CMK (cell line): Measurements from ENCODE around the gene NBDY.
"Not testable (repeated sequence)": the region's sequence is repeated elsewhere in the genome, so short reads cannot be mapped to it uniquely, and the experiment has no call there.

Experiments
- DNase-seq: peaks from one replicate; pipeline ENCODE4 v3.0.0-alpha.2; 2010; ENCODE audit warnings: low read depth

Gene NBDY

DNA sequence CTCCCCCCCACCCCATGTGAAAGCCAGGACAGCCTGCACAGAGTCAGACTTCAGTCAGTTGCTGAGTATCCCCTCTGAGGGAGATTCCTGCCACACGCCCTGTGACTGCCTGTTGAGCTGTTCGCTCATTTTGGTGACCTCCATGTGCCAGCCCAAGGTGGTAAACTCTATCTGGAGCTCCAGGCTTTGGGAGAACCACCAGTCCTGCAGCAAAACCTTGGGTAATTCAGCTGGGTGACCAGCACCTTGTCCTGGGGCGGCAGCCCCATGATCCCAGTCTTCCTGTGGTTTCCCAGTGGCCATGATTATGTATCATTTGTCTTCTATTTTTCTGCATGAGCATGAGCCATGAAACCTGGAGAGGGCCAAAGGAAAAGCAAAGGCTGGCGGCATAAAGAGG is 73.4 kb downstream of the NBDY start:
- DNase-seq: no peak

DNA sequence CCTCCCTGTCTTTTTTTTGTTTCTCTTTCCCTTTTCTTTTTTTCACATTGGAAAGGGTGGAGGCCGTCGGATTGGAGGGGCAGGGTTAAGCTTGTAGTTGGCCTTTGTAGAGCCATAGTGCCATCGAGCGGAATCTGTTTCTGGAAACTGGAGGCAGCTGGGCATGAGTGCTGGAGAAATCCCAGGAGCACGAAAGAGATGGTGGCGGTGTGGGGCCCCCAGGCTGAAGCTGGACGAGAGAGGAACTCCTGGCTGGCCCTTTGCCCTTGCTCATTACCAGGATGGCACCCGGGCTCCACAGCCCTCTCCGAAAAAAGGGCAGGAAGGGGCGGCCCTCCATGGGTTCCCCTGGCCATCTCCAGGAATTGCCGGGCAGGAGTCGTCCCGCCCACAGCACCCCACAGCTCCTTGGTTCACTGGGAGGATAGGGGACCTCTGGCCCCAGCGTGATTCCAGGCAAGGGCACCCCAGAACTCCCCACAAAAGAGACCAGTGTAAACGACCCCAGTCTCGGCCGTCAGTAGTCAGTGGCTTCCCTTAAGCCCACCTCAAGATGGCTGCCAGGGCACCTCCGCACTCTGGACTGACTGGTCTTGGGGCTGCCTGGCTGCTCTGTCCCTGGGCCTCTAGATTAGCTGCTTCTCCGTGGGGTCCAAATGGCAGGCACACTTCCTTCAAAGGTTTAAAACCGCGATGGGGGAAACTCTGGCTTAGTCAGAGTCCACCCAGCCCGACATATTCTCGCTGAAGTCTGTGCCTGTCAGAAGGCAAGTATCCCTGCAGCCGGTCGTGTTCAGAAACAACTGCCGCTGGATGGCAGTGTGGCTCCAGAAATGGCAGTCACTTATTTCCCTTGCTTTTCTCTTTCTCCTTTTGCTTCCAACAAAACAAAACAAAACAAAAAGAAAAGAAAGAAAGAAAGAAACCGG is 74.1 kb downstream of the NBDY start:
- DNase-seq: no peak

DNA sequence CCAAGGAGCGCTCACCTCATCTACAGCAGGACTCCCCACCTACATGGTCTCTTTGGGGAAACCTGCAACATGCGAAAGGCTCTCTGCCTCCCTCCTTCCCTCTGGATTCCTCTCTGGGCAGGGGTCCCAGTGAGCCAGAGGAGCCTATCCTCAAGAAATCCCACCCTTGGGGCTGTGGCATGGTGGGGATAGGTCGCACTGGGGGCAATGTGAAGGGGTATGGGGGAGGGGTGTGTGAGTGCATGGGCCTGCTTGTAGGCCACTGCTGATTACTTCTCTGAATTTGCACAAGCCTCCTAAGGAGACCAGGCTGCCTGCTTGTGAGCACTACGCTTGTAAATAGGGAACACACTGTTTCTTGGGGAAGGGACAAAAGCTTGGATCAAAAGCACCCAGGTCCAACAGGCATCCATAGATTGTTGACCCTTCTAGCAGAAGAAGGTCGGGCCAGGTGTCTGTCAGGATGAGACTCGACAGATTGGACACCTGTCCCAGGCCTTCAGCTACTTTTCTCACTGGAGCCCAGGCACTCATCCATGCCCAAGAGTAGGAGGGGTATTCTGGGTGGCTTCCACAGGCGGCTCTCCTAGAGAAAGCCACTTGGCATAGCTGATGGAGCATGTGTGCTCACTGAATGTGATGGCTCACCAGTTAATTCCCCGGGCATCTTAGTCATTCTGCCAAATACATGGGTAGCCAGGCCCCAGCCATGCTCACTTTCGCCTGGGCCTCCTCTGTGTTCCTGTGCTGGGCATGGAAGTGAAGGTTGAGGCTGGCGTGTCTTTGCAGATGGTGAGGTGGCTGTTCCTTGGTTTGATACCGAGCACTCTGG is 75.0 kb downstream of the NBDY start:
- DNase-seq: no peak

DNA sequence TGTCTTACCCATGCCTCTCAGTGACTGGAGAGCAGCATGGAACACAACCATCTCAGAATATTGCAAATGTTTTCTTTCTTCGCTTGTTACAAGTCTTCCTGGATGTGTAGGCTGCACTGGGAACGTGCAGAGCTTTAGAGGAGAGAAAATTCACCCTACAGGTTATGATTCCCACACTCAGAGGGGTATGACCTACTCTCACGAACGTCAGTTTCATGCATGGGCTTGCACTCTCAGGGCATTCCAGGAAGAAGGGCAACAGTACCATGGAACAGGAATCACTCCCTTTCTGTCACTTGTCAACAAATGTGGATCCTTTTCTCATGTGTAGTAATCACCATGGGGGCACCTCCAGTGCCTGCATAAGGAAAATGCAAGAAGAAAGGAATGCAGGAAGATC is 75.8 kb downstream of the NBDY start:
- no peak for DNase-seq

DNA sequence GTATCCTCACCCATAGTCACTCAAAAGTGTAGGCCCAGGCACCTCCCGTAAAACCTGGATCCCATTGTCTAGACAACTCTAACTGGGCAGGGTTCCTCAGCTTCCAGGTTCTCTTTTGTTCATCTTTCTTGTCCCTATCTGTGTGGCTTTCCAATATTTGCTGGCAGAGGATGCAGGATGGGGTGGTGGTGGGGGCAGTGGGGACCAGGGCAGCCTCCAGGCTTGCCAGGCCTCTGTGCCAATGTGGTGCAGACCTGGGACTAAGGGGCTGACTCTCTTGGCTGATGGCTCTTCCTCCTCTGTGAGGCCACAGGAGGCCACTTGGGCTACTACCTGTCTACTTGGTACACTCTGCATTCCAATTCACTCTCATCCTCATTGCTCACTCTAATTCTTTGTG is 76.4 kb downstream of the NBDY start:
- DNase-seq: no peak

DNA sequence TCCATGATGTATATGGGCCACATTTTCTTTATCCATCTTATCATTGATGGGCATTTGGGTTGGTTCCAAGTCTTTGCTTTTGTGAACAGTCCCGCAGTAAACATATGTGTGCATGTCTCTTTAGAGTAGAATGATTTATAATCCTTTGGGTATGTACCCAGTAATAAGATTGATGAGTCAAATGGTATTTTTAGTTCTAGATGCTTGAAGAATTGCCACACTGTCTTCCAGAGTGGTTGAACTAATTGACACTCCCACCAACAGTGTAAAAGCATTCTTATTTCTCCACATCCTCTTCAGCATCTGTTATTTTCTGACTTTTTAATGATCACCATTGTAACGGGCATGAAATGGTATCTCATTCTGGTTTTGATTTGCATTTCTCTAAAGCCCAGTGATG is 77.1 kb downstream of the NBDY start:
- not testable (repeated sequence) for DNase-seq

DNA sequence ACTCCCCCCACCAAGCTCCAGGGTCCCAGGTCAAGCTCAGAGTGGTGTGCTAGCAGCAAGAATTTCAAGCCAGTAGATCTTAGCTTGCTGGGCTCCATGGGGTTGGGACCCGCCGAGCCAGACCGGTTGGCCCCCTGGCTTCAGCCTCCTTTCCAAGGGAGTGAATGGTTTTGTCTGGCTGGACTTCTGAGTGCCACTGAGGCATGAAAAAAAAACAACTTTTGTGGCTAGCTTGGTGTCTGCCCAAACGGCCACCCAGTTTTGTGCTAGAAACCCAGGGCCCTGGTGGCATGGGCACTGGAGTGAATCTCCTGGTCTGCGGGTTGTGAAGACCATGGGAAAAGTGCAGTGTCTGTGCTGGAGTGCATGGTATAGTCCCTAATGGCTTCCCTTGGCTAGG is 82.6 kb downstream of the NBDY start:
- DNase-seq: no peak

DNA sequence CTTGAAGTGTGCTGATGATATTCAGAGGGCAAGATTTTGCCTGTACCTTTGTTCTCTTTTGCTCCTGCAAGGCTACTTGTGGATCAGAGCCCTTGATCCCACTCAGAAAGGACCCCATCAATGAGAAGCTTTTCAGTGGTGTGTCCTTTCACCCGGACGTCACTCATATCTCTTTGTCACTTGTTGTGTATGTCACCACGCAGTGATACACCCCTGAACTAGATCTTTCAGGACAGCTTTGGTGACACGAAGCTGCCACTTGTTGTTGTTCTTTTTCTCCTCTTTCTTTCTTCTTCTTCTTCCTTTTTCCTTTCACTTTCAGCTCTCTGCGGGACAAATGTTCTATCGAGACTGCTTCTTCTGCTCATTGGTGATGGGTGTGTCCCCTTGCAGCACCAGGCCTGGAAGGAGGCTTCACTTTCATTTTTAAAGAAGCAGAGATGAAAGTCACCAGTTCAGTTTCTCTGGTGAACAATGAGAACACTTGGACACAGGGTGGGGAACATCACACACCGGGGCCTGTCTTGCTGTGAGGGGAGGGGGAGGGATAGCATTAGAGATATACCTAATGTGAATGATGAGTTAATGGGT is 83.6 kb downstream of the NBDY start:
- DNase-seq: no peak

DNA sequence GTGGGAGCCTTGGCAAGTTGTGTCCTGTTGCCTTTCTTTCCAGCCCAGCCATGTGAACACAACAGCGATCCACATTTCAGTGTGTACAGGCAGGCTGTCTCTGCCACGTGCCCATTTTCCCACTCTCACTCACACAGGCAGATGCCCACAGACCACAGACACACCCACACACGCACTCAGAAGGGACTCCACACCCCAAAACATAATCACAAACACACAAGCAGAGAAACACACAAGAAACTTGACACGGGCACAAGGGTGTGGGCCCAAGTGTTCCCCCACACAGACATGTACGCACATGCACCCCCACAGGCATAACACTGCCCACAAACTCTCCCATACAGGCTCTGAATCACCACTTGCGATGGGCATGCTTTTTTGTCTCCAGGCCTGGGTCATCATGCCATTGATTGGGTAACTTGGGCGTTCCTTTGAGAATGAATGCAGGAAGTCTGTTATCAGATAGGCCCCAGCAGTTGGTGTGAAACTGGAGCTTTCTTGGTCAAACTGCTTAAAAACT is 84.3 kb downstream of the NBDY start:
- peak; percentile 60 for DNase-seq

DNA sequence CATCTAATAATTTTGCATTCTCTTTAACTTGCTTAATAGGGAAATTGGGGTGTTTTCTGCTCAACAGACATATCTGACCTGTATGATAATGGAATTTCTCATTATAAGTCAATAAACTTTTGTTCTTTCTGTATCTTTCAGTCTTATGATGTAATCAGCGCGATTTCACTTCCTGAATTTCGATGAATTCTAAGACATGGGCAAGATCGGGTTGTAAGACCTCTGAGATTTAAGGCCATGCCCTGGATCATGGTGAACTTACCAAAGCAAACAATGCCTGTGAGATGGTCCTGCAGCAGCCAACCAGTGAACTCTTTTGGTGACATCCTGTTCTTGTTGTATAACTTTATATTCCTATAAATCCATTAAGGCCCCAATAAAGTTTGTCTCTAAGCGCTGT is 88.1 kb downstream of the NBDY start:
- DNase-seq: no peak

DNA sequence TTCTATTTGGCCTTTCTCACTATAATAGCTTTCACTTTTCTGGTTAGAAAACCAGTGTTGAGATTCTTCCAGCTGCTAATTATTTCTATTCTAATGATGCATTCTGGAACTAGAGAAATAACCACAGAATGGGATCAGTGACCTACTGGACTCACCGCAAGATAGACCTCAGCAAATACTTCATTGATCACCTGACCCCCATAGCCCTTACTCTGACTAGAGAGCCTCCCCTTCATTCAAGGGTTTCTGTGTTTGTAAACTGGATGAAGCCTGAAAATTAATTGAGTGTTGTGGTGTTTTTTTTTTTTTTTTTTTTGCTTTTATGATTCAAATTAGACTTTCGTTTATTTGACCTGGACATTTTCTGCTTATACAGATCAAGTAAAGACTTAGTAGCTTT is 97.0 kb downstream of the NBDY start:
- DNase-seq: no peak

DNA sequence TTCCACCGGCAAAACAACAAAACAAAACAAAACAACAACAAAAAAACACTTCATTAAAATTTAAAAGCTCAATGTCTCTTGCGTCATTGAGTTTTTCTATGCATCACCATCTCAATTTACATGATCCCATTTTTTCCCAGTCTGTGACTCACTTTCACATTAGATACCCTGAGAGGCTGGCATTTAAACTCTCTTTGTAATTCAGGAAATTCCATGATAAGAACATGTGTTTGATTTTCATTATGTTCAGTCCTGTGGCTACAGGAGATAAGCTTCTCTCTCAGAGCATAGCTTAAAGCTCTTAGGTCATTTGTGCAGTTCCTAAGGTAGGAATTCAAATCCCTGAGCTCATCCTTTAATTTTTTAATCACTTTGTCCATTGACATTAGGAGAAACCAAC is 104.6 kb downstream of the NBDY start:
- no peak for DNase-seq

DNA sequence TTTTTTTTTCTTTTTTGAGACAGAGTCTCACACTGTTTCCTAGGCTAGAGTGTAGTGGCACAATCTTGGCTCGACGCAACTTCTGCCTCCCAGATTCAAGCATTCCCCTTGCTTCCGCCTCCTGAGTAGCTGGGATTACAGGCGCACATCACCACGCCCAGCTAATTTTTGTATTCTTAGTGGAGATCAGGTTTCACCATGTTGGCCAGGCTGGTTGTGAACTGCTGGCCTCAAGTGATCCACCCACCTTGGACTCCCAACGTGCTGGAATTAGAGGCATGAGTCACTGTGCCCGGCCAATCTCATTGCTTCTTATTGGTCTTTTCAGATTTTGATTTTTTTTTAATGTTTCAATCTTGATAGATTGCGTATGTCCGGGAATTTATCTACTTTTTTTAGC is 124.4 kb downstream of the NBDY start:
- DNase-seq: no peak

DNA sequence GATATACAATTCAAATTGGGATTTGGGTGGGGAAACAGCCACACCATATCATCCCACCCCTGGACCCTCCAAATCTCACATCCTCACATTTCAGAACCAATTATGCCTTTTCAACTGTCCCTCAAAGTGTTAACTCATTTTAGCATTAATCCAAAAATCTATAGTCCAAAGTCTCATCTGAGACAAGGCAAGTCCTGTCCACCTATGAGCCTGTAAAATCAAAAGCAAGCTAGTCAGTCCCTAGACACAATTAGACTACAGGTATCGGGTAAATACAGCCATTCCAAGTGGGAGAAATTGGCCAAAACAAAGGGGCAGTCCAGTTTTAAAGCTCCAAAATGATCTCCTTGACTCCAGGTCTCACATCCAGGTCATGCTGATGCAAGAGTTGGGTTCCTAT is 128.0 kb downstream of the NBDY start:
- DNase-seq: no peak

DNA sequence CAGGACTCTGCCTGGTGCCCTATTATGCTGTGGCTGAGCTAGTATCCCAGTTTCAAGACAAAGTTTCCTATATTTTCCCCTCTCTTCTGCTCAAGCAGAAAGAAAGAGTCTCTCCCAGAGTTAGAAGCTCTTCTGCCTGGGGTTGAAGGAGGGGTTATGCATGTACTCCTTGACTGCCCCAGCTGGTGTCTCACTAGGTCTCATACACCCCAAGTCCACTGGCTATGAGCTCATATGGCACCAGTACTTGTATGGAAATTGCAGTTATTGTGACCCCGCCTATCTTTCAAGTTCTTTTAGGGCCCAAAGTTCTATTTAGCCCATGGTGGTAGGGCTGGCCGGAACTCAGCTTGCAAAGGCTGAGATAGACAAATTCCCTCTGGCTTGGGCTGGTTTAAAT is 131.8 kb downstream of the NBDY start:
- DNase-seq: no peak
